Activated CD8-positive, alpha-beta memory T cell treated with anti-CD3 and anti-CD28 coated beads for 1 hour (primary cell): ENCODE data around the gene CHMP4A.

Experiments used
- DNase-seq, 2 donors: peaks; one replicate each; pipeline ENCODE4 v3.0.0-alpha.2; 2020; ENCODE audit warnings: low read depth in 1 of 2; ENCODE audit errors: extremely low read depth in 1 of 2

The CHMP4A gene

GRCh38 chr14:24182110-24182882, 31.0 kb downstream of the CHMP4A start:
- DNase-seq = no peak

GRCh38 chr14:24181371-24182077, 31.8 kb downstream of the CHMP4A start:
- no peak for DNase-seq

- no peak for DNase-seq
These were observed 33.1 kb downstream of the CHMP4A start for GRCh38 chr14:24179961-24180796.

GRCh38 chr14:24179294-24179960, 33.9 kb downstream of the CHMP4A start:
- DNase-seq = no peak

GRCh38 chr14:24178399-24179178, 34.7 kb downstream of the CHMP4A start:
- DNase-seq = no peak

- DNase-seq = no peak
These were observed 35.4 kb downstream of the CHMP4A start for GRCh38 chr14:24177891-24178290.

- DNase-seq = no peak
These were observed 36.1 kb downstream of the CHMP4A start for GRCh38 chr14:24177041-24177825.

GRCh38 chr14:24176599-24176998, 36.7 kb downstream of the CHMP4A start:
- no peak for DNase-seq

- DNase-seq = no peak
These were observed 40.4 kb downstream of the CHMP4A start for GRCh38 chr14:24172871-24173281.

- no peak for DNase-seq
These were observed 40.9 kb downstream of the CHMP4A start for GRCh38 chr14:24172261-24172860.

- peak; percentile 56 to 63 for DNase-seq
These were observed 41.6 kb downstream of the CHMP4A start, which contains the start of gene REC8 for GRCh38 chr14:24171422-24172260. Gene REC8 (plus strand): TSS chr14:24172080. CDS start chr14:24172553, 473 bp downstream.

GRCh38 chr14:24167469-24168114, 45.7 kb downstream of the CHMP4A start:
- no peak for DNase-seq

- no peak for DNase-seq
These were observed 47.5 kb downstream of the CHMP4A start for GRCh38 chr14:24165785-24166184.

- DNase-seq = no peak
These were observed 48.7 kb downstream of the CHMP4A start for GRCh38 chr14:24164518-24164991.

- no peak for DNase-seq
These were observed 51.2 kb downstream of the CHMP4A start for GRCh38 chr14:24162093-24162492.

- peak; percentile 94 for DNase-seq
These were observed 52.2 kb downstream of the CHMP4A start, which contains the start of gene IRF9 for GRCh38 chr14:24160850-24161804. Gene IRF9 (plus strand): TSS chr14:24161265. CDS start chr14:24162145, 880 bp downstream.
